GM12878 (cell line): ENCODE measurements around the gene SSNA1. TPM values are rescaled to one million over a fixed set of nuclear protein-coding genes. Genes with fewer than 3 reads are reported as not detected.

Experiments used
- ATAC-seq: fragments of 200-7000 bp; cut with Tn5 transposase; 3 replicates; pipeline ENCODE4 v1.9.1; 2020; ENCODE audit warnings: mild to moderate bottlenecking, moderate library complexity
- BruUV-seq: library from RNA; stranded (reverse); fragments of 400-500 nt; replicated peaks from 2 replicates; lab custom pipeline; 2021; lab: Mats Ljungman, UMichigan
- CTCF ChIA-PET: fragments of 300-600 bp; sonication (Branson Sonifier 250); formaldehyde crosslinking; extraction: SDS; loops from one replicate; lab custom pipeline; 2021; ENCODE audit warnings: inconsistent platforms; lab: Yijun Ruan, JAX
- POLR2A ChIA-PET: fragments of 350-600 bp; formaldehyde crosslinking; extraction: SDS; loops from one replicate; lab custom pipeline; 2021; ENCODE audit warnings: inconsistent platforms; lab: Charles Lee
- RAD21 ChIA-PET: fragments of 300-600 bp; sonication (Branson Sonifier 250); formaldehyde crosslinking; loops from one replicate; lab custom pipeline; 2023; ENCODE audit warnings: antibody characterized with exemption; ENCODE audit not compliant: unreplicated experiment; lab: Charles Lee
- SMC1A ChIA-PET: fragments of 300-600 bp; sonication (Branson Sonifier 250); formaldehyde crosslinking; loops from one replicate; lab custom pipeline; 2023; ENCODE audit not compliant: unreplicated experiment, uncharacterized antibody; lab: Charles Lee
- DNase-seq: peaks from one replicate; pipeline ENCODE4 v3.0.0-alpha.2; 2011; ENCODE audit warnings: low read depth, low spot score
- FAIRE-seq: peaks from 3 replicates; lab custom pipeline; 2011; peaks lifted over from hg19 to GRCh38; lab: Jason Lieb, UNC
- H2AFZ ChIP-seq: 2 replicates; pipeline ENCODE4 v1.6.0; 2011; ENCODE audit warnings: low read depth, low read length, control low read depth; ENCODE audit not compliant: control insufficient read depth
- H3K27ac ChIP-seq: 2 replicates; pipeline ENCODE4 v1.5.1; 2011; ENCODE audit warnings: control low read depth; ENCODE audit not compliant: control insufficient read depth, insufficient read depth
- H3K27me3 ChIP-seq, 2 experiments: replicated peaks in 1 of 2; 2 replicates each; pipeline versions ENCODE4 v1.6.0 to v1.6.1; 2011; ENCODE audit warnings: low read length in 1 of 2; ENCODE audit not compliant: control insufficient read depth in 2 of 2, insufficient read depth in 2 of 2
- H3K36me3 ChIP-seq, 2 experiments: 2 replicates each; pipeline ENCODE4 v1.5.1; 2011; ENCODE audit warnings: low read length in 1 of 2; ENCODE audit not compliant: control insufficient read depth in 2 of 2, insufficient read depth in 2 of 2
- H3K4me1 ChIP-seq: 2 replicates; pipeline ENCODE4 v1.6.1; 2011; ENCODE audit warnings: mild to moderate bottlenecking, low read length, moderate library complexity, mixed read lengths; ENCODE audit not compliant: control insufficient read depth, insufficient read depth
- H3K4me2 ChIP-seq: 2 replicates; pipeline ENCODE4 v1.6.0; 2011; ENCODE audit warnings: control low read depth; ENCODE audit not compliant: control insufficient read depth, insufficient read depth
- H3K4me3 ChIP-seq: fragments of 200-600 bp; sonication (generic); 2 replicates; pipeline ENCODE4 v1.5.1; 2016
- H3K79me2 ChIP-seq: 2 replicates; pipeline ENCODE4 v1.6.0; 2011; ENCODE audit warnings: low read length; ENCODE audit not compliant: control insufficient read depth, insufficient read depth
- H3K9ac ChIP-seq: 2 replicates; pipeline ENCODE4 v1.8.0; 2011; ENCODE audit warnings: low read length, control low read depth, mixed read lengths; ENCODE audit not compliant: control insufficient read depth, insufficient read depth
- H3K9me3 ChIP-seq: replicated peaks from 3 replicates; pipeline ENCODE4 v1.5.1; 2011; ENCODE audit warnings: mild to moderate bottlenecking, low read length; ENCODE audit not compliant: control insufficient read depth, insufficient read depth
- H4K20me1 ChIP-seq: 2 replicates; pipeline ENCODE4 v1.6.0; 2011; ENCODE audit not compliant: control insufficient read depth, insufficient read depth
- ASH2L ChIP-seq: fragments of 300-600, 200-600 bp; sonication (generic); IDR thresholded peaks from 2 replicates; pipeline ENCODE4 v1.6.1; 2017; ENCODE audit warnings: low read depth, mild to moderate bottlenecking, borderline replicate concordance
- ESRRA ChIP-seq: IDR thresholded peaks from 2 replicates; pipeline ENCODE4 v1.6.1; 2012; ENCODE audit warnings: mild to moderate bottlenecking, low read length, improper control_type of control experiment
- HCFC1 ChIP-seq: fragments of 150-350 bp; IDR thresholded peaks from 2 replicates; pipeline ENCODE4 v1.6.1; 2014; ENCODE audit warnings: low read length
- KDM1A ChIP-seq: fragments of 200-600 bp; sonication (generic); IDR thresholded peaks from 2 replicates; pipeline ENCODE4 v1.6.1; 2016; ENCODE audit warnings: borderline replicate concordance
- KLF5 ChIP-seq: fragments of 450-650 bp; IDR thresholded peaks from 2 replicates; pipeline ENCODE4 v1.6.1; 2014; ENCODE audit warnings: mild to moderate bottlenecking; ENCODE audit not compliant: partially characterized antibody
- MXI1 ChIP-seq: fragments of 150-350 bp; IDR thresholded peaks from 2 replicates; pipeline ENCODE4 v1.6.1; 2011; ENCODE audit warnings: low read depth, mild to moderate bottlenecking, inconsistent platforms, low read length, improper control_type of control experiment
- PRDM15 ChIP-seq: fragments of 450-650 bp; formaldehyde crosslinking; IDR thresholded peaks from 2 replicates; pipeline ENCODE4 v1.4.0; 2020; ENCODE audit warnings: mild to moderate bottlenecking, moderate library complexity
- RELB ChIP-seq: fragments of 450-650 bp; IDR thresholded peaks from 2 replicates; pipeline ENCODE4 v1.6.1; 2017; ENCODE audit warnings: low read depth, mild to moderate bottlenecking, moderate library complexity
- SUPT20H ChIP-seq: IDR thresholded peaks from 2 replicates; pipeline ENCODE4 v1.6.1; 2011; ENCODE audit warnings: low read depth, mild to moderate bottlenecking, low read length, moderate library complexity, borderline replicate concordance; ENCODE audit not compliant: control insufficient read depth
- WGBS: methylation state at CpG from one replicate; pipeline ENCODE4 v1.1.6; 2016; ENCODE audit warnings: low lambda C conversion rate; ENCODE audit not compliant: insufficient replicate concordance, insufficient coverage; ENCODE audit errors: missing lambda C conversion rate; 5-methylcytosine and 5-hydroxymethylcytosine counted together
- in situ Hi-C: fragments of 300-500 bp; cut with MboI; formaldehyde crosslinking; loops from 9 replicates; pipeline ENCODE4 v1.14.3; 2018; ENCODE audit warnings: mixed read lengths
- intact Hi-C: fragments of 100-400 bp; cut with micrococcal nuclease; formaldehyde crosslinking; loops from one replicate; pipeline ENCODE4 v1.14.2; 2022; ENCODE audit not compliant: unreplicated experiment
- polyA plus RNA-seq, 11 experiments: library from polyadenylated mRNA; depleted of rRNA in 4 of 11; unstranded in 6 of 11; stranded (reverse) in 5 of 11; fragments of >200 nt; fragmentation: Nextera tagmentation in 4 of 11; fragmentation: Illumina TruSeq in 1 of 11; extraction: Ambion mirVana in 4 of 11; extraction: Trizol in 1 of 11; gene quantifications; 1 replicate in 1 of 11; 2 replicates in 10 of 11; pipeline versions ENCODE4 v1.2.1 to v1.2.3, GENCODE V29; 2011 to 2016; ENCODE audit warnings: inconsistent platforms in 2 of 11, missing spikeins in 2 of 11, low read depth in 1 of 11
- total RNA-seq, 4 experiments: library from RNA; depleted of rRNA in 3 of 4; stranded (reverse); fragments of >200 nt in 3 of 4; fragmentation: Illumina TruSeq in 1 of 4; extraction: Trizol in 1 of 4; gene quantifications; 2 replicates each; pipeline versions ENCODE4 v1.2.1 to v1.2.3, GENCODE V29; 2013 to 2021
- TF ChIP-seq, protein P1 (sequence below): fragments of 450-650 bp; IDR thresholded peaks from 2 replicates; pipeline ENCODE4 v1.6.1; 2016; ENCODE audit warnings: mild to moderate bottlenecking
- TF ChIP-seq, protein P2 (sequence below): fragments of 450-650 bp; IDR thresholded peaks from 2 replicates; pipeline ENCODE4 v1.6.1; 2016; ENCODE audit warnings: mild to moderate bottlenecking
- TF ChIP-seq, protein P3 (sequence below): IDR thresholded peaks from 2 replicates; pipeline ENCODE4 v1.6.1; 2012; ENCODE audit warnings: low read depth, low read length, improper control_type of control experiment
- TF ChIP-seq, protein P4 (sequence below): IDR thresholded peaks from 2 replicates; pipeline ENCODE4 v1.6.1; 2012; ENCODE audit warnings: low read depth, low read length, improper control_type of control experiment

The SSNA1 gene
- total and polyA plus RNA-seq, 10 of the 15 experiments (the other 5 are each of a cell fraction or from before 2014, with no cell fraction given): 0.63 to 139 (median 78.0) TPM

GRCh38 chr9:137188086-137188489 is 388 bp upstream of the SSNA1 start:
- peak overlapping the region; percentile 77 for H3K27ac ChIP-seq
- TF ChIP-seq ASH2L: no peak; the same call in 1 of the 2 replicates
- no peak for TF ChIP-seq PRDM15 (CRISPR knock-in tag)
- TF ChIP-seq KDM1A: no peak
- TF ChIP-seq KLF5: no peak
- no peak for TF ChIP-seq RELB
- TF ChIP-seq, protein P1, sequence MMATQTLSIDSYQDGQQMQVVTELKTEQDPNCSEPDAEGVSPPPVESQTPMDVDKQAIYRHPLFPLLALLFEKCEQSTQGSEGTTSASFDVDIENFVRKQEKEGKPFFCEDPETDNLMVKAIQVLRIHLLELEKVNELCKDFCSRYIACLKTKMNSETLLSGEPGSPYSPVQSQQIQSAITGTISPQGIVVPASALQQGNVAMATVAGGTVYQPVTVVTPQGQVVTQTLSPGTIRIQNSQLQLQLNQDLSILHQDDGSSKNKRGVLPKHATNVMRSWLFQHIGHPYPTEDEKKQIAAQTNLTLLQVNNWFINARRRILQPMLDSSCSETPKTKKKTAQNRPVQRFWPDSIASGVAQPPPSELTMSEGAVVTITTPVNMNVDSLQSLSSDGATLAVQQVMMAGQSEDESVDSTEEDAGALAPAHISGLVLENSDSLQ: peak; percentile 69
- TF ChIP-seq, protein P2, sequence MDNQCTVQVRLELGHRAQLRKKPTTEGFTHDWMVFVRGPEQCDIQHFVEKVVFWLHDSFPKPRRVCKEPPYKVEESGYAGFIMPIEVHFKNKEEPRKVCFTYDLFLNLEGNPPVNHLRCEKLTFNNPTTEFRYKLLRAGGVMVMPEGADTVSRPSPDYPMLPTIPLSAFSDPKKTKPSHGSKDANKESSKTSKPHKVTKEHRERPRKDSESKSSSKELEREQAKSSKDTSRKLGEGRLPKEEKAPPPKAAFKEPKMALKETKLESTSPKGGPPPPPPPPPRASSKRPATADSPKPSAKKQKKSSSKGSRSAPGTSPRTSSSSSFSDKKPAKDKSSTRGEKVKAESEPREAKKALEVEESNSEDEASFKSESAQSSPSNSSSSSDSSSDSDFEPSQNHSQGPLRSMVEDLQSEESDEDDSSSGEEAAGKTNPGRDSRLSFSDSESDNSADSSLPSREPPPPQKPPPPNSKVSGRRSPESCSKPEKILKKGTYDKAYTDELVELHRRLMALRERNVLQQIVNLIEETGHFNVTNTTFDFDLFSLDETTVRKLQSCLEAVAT: peak; percentile 47; the same call in 1 of the 2 replicates
- TF ChIP-seq, protein P3, sequence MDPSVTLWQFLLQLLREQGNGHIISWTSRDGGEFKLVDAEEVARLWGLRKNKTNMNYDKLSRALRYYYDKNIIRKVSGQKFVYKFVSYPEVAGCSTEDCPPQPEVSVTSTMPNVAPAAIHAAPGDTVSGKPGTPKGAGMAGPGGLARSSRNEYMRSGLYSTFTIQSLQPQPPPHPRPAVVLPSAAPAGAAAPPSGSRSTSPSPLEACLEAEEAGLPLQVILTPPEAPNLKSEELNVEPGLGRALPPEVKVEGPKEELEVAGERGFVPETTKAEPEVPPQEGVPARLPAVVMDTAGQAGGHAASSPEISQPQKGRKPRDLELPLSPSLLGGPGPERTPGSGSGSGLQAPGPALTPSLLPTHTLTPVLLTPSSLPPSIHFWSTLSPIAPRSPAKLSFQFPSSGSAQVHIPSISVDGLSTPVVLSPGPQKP: no peak
- no peak for TF ChIP-seq SUPT20H
- TF ChIP-seq, protein P4, sequence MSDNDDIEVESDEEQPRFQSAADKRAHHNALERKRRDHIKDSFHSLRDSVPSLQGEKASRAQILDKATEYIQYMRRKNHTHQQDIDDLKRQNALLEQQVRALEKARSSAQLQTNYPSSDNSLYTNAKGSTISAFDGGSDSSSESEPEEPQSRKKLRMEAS: no peak
- no peak for TF ChIP-seq HCFC1
- no peak for TF ChIP-seq ESRRA
- TF ChIP-seq MXI1: no peak

More at GRCh38 chr9:137188086-137188489, 388 bp upstream of the SSNA1 start:
- H3K4me2 ChIP-seq: peak overlapping the region; percentile 93
- no peaks in the 10 kb centered on the region for H3K27me3 ChIP-seq
- ATAC-seq: peak; percentile 27
- SMC1A ChIA-PET: interaction anchor here (1.0 to 2.5 kb wide), 6 partner anchors 10 to 240 kb away, joined by 4 to 13 read pairs (median 5); no protein-coding TSS in a partner anchor
- intact Hi-C loops: loop anchor here (5.0 kb wide), 2 partner anchors 34 to 61 kb away; partner anchors contain the start of gene RNF208
- H3K79me2 ChIP-seq: peaks cover 35% of the 10 kb centered on the region
- RAD21 ChIA-PET: interaction anchor here (0.8 to 3.6 kb wide), 12 partner anchors 8 to 161 kb away, joined by 3 to 23 read pairs (median 5); partner anchors contain the start of genes RNF208 and TPRN
- in situ Hi-C loops: no loop called here
- no peaks in the 10 kb centered on the region for H3K9me3 ChIP-seq
- H3K4me1 ChIP-seq: peaks cover 22% of the 10 kb centered on the region
- FAIRE-seq: no peak
- H3K36me3 ChIP-seq: peaks cover 6 to 21% of the 10 kb centered on the region in 2 experiments
- H4K20me1 ChIP-seq: peaks cover 7% of the 10 kb centered on the region; the same call in 1 of the 2 replicates
- H2AFZ ChIP-seq: peak overlapping the region; percentile 87
- BruUV-seq: TSS peak; percentile 88
- POLR2A ChIA-PET: interaction anchor here (0.5 to 4.6 kb wide), 8 partner anchors 19 to 102 kb away, joined by 3 to 22 read pairs (median 6); partner anchors contain the start of genes CYSRT1, LRRC26 and RNF208
- 6% methylated on average over 23 of the region's 31 CpGs for WGBS
- H3K4me3 ChIP-seq: peak overlapping the region; percentile 99
- peak overlapping the region; percentile 80 for H3K9ac ChIP-seq
- no peak for DNase-seq
- CTCF ChIA-PET: interaction anchor here (0.5 to 2.7 kb wide), 8 partner anchors 11 to 222 kb away, joined by 3 to 21 read pairs (median 8); partner anchors contain the start of genes CYSRT1, RNF208, RNF224 and TPRN
